HG02763 (cell line): ENCODE data around the gene LRRC8D.
"Not testable (repeated sequence)": the region's sequence is repeated elsewhere in the genome, so short reads cannot be mapped to it uniquely, and the experiment has no call there.

Experiments
- ATAC-seq: cut with Tn5 transposase; IDR thresholded peaks from one replicate; pipeline ENCODE4 v1.9.1; 2021; ENCODE audit warnings: mild to moderate bottlenecking, moderate library complexity; ENCODE audit not compliant: unreplicated experiment

The LRRC8D gene

DNA sequence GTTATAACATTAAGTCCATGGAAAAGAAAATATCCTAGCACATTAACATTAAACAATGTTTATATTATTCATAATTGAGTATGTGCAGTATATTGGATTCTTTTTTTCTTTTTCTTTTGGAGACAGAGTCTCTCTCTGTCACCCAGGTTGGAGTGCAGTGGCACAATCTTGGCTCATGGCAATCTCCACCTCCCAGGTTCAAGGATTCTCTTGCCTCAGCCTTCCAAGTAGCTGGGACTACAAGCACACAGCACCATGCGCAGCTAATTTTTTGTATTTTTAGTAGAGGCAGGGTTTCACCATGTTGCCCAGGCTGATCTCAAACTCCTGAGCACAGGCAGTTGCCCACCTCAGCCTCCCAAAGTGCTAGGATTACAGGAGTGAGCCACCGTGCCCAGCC is 162.0 kb downstream of the LRRC8D start:
- ATAC-seq, result not testable (repeated sequence)

DNA sequence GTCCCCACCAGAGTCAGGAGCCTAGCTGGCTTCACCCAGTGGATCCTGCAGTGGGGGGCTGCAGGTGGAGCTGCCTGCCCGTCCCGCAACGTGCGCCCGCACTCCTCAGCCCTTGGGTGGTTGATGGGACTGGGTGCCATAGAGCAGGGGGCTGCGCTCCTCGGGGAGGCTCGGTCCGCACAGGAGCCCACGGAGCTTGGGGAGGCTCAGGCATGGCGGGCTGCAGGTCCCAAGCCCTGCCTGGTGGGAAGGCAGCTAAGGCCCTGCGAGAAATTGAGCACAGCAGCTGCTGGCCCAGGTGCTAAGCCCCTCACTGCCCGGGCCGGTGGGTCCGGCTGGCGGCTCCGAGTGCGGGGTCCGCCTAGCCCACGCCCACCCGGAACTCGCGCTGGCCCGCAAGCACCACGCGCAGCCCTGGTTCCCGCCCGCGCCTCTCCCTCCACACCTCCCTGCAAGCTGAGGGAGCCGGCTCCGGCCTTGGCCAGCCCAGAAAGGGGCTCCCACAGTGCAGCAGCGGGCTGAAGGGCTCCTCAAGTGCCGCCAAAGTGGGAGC is 163.8 kb downstream of the LRRC8D start:
- ATAC-seq, result not testable (repeated sequence)

DNA sequence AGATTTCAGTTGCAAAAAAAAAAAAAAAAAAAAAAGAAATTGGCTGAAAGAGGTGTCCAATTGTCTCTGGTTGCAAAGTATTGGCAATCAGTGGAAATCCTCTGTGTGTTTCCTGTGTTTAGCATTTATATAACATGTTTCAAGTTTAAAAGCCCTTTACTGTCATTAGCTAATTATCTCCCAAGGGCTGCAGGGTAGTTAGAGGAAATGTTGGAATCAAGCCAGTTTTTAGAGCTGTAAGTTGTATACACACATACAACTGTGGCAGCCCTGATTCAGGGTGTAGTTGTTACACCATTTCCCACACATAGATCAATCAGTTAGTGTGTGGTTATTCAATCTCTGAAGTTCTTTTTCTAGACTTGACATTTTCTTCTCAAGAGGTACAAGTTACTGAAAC is 165.2 kb downstream of the LRRC8D start:
- no peak for ATAC-seq
